Measurements from ENCODE around the gene WDFY2. TPM values are rescaled to one million over a fixed set of nuclear protein-coding genes. Genes with fewer than 3 reads are reported as not detected.
A peak's percentile ranks its signal among the peaks of the same experiment; 100 is the strongest.
"Not testable (repeated sequence)": the region's sequence is repeated elsewhere in the genome, so short reads cannot be mapped to it uniquely, and the experiment has no call there.

Gene WDFY2
- total RNA-seq, 1 donor from 2014 or later: 9.0 TPM

- Mint-ChIP-seq H3K9me3 (peaks cover 6% of the 10 kb centered on the region), H3K27me3 (ENCODE audit: low read depth) (no peaks in the 10 kb centered on the region), H3K36me3 (ENCODE audit: low read depth) (no peaks in the 10 kb centered on the region), H3K4me1 (ENCODE audit: low read depth) (no peaks in the 10 kb centered on the region), H3K4me3 (ENCODE audit: low read depth) (no peak overlapping the region), H3K27ac (no peak overlapping the region)
- intact Hi-C loops (cut with micrococcal nuclease): no loop called here
- no peak for DNase-seq (ENCODE audit: low spot score)
Observed at GRCh38 chr13:51675385-51675784, 91.1 kb downstream of the WDFY2 start.

DNA sequence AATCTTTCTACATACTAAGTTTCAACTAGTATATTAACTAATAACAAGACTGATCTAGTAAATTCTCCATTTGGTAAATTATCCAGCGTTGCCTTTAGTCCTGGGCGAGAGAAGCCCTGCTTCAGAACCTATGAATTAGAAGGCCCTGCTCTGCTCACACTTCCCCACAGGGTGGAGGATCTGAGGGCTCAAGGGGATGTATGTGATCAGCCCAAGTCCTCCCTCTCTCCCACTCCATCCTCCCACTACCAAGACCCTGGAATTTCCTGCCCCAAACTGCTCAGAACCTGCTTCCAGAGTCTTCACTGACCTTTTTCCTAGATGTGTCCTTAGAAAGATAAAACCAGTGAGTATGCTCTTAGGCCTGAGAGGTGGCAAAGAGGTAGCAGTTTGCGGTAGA is 91.6 kb downstream of the WDFY2 start:
- H3K36me3 Mint-ChIP-seq (ENCODE audit: low read depth): no peaks in the 10 kb centered on the region
- H3K4me1 Mint-ChIP-seq (ENCODE audit: low read depth): no peaks in the 10 kb centered on the region
- peaks cover 6% of the 10 kb centered on the region for H3K9me3 Mint-ChIP-seq
- H3K27ac Mint-ChIP-seq: no peak overlapping the region
- intact Hi-C loops (cut with micrococcal nuclease): no loop called here
- H3K27me3 Mint-ChIP-seq (ENCODE audit: low read depth): no peaks in the 10 kb centered on the region
- H3K4me3 Mint-ChIP-seq (ENCODE audit: low read depth): no peak overlapping the region
- no peak for DNase-seq (ENCODE audit: low spot score)

DNA sequence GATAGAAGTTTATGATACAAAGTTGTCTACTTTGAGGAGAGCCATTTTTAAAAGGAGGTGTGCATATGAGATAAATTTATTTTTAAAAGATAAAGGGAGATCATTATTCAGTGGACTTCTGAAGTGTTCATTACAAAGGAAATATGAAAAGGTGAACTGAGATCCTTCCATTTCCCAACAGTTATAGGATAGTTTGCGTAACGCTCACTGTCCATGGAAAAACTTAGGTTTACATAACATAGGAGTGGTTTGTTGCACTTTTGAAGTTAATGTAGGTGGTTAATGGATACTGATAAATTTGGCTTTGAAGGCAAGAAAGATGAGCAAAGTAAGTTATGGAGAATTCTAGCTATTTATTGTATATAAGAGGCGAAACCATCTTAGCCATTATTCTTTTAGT is 92.5 kb downstream of the WDFY2 start:
- DNase-seq (ENCODE audit: low spot score): no peak
- H3K27me3 Mint-ChIP-seq (ENCODE audit: low read depth): no peaks in the 10 kb centered on the region
- intact Hi-C loops (cut with micrococcal nuclease): no loop called here
- no peaks in the 10 kb centered on the region for H3K36me3 Mint-ChIP-seq (ENCODE audit: low read depth)
- peaks cover under 1% of the 10 kb centered on the region for H3K4me1 Mint-ChIP-seq (ENCODE audit: low read depth)
- no peaks in the 10 kb centered on the region for H3K9me3 Mint-ChIP-seq
- H3K4me3 Mint-ChIP-seq (ENCODE audit: low read depth): no peak overlapping the region
- H3K27ac Mint-ChIP-seq: no peak overlapping the region

DNA sequence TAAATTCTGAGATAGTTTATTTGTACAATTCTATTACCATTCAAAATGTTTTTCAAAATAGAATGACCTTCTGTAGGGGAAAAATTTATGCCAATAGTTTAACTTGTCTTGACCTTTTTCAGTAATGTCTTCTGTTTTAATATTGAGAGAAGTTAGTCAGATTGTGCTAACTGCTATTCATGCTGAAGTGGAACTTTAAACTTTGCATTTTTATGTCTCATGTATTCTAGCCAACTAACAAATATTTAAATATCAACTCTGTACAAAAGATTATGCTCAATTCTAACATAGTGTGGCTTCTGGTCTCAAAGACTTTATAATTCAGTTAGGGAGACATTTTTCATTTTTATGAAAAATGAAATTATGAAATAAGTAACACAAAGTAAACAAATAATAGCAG is 94.2 kb downstream of the WDFY2 start:
- no peak overlapping the region for H3K27ac Mint-ChIP-seq
- H3K27me3 Mint-ChIP-seq (ENCODE audit: low read depth): no peaks in the 10 kb centered on the region
- DNase-seq (ENCODE audit: low spot score): no peak
- H3K9me3 Mint-ChIP-seq: no peaks in the 10 kb centered on the region
- no peak overlapping the region for H3K4me3 Mint-ChIP-seq (ENCODE audit: low read depth)
- no peaks in the 10 kb centered on the region for H3K36me3 Mint-ChIP-seq (ENCODE audit: low read depth)
- intact Hi-C loops (cut with micrococcal nuclease): no loop called here
- H3K4me1 Mint-ChIP-seq (ENCODE audit: low read depth): peaks cover 3% of the 10 kb centered on the region

DNA sequence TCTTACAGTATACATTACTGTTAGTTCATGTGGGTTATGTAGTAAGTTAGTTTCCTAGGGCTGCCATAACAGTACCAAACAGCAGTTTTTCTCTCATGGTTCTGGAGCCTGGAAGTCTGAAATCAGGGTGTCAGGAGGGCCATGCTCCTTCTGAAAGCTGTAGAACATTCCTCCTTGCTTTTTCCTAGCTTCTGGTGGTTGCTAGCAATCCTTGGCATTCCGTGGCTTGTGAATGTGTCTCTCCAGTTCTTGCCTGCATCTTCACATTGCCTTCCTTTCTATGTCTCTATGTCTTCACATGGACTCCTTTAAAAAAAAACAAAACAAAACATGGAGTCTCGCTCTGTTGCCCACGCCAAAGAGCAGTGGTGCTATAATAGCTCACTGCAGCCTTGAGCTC is 95.4 kb downstream of the WDFY2 start:
- Mint-ChIP-seq H3K4me1 (ENCODE audit: low read depth) (peaks cover 3% of the 10 kb centered on the region), H3K27me3 (ENCODE audit: low read depth) (no peaks in the 10 kb centered on the region), H3K9me3 (no peaks in the 10 kb centered on the region), H3K27ac (no peak overlapping the region), H3K36me3 (ENCODE audit: low read depth) (no peaks in the 10 kb centered on the region), H3K4me3 (ENCODE audit: low read depth) (no peak overlapping the region)
- no peak for DNase-seq (ENCODE audit: low spot score)
- intact Hi-C loops (cut with micrococcal nuclease): no loop called here

DNA sequence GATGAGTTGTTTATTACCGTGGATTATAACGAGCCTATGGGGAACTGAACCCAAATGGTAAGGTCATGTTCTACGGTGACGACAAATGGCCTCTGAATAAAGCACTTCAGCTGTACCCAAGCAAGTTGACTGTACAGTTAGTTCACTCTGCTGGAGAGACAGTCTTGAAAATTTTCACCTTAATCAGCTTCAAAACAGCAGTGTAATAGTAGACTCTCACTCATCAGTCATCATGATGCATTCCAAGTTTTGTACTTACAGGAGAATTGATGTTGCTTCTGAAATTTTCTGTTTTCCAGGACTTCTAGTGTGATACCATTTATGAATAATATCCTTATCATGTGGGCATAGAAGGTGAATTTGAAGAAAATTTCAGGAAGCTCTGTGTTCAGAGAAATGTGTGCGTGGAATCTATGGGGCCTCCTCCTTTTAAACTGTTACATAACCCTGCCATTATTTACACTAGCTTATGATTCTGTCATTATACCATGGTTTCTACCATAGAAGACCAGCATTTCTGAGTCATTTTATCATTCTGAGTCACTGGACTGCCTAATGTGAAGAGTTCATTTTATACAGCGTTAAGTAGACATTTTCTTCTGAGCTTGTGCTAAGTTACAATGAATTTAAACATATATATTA is 96.9 kb downstream of the WDFY2 start:
- no peaks in the 10 kb centered on the region for H3K9me3 Mint-ChIP-seq
- H3K4me1 Mint-ChIP-seq (ENCODE audit: low read depth): peaks cover 3% of the 10 kb centered on the region
- no peak for DNase-seq (ENCODE audit: low spot score)
- H3K36me3 Mint-ChIP-seq (ENCODE audit: low read depth): no peaks in the 10 kb centered on the region
- intact Hi-C loops (cut with micrococcal nuclease): no loop called here
- no peaks in the 10 kb centered on the region for H3K27me3 Mint-ChIP-seq (ENCODE audit: low read depth)
- H3K4me3 Mint-ChIP-seq (ENCODE audit: low read depth): no peak overlapping the region
- no peak overlapping the region for H3K27ac Mint-ChIP-seq

DNA sequence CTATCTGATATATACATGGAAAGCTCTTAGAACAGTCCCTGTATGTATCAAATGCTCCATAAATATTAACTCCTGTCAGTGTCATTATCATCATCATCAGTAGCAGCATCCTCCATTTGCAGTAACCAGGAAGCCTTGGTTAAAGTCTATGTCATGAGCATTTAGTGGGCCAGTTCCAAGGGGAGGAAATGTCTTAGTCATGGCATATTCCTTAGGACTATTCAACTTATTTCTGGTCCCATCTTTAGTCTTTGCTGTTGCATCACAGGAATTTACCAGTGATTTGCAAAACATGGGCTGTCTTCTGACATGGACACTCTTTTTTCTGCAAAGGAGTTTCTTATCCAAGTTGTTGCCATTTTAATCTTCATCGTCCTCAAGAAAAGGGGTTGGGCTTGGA is 98.4 kb downstream of the WDFY2 start:
- H3K27me3 Mint-ChIP-seq (ENCODE audit: low read depth): no peaks in the 10 kb centered on the region
- no peak overlapping the region for H3K4me3 Mint-ChIP-seq (ENCODE audit: low read depth)
- no peak for DNase-seq (ENCODE audit: low spot score)
- no peaks in the 10 kb centered on the region for H3K9me3 Mint-ChIP-seq
- no peak overlapping the region for H3K27ac Mint-ChIP-seq
- peaks cover 4% of the 10 kb centered on the region for H3K4me1 Mint-ChIP-seq (ENCODE audit: low read depth)
- intact Hi-C loops (cut with micrococcal nuclease): no loop called here
- H3K36me3 Mint-ChIP-seq (ENCODE audit: low read depth): no peaks in the 10 kb centered on the region

DNA sequence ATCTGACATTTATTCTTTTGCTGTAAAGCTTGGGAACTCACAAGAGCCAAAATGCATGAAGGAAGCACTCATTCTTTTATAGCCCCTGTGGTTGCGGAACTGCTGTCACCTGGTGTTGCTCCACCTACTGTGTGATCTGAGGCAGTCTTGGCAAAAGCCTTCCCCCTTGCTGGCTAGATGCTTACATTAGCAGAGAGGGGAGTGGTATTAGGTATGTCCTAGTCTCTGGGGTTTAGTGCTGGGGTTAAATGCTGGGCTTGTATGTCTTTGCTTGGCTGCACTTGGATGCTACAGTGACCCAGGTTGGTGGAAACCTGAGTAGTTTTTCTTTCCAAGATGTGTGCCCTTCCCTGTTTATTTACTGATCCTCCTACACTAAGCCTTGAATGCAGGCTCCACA is 99.3 kb downstream of the WDFY2 start:
- Mint-ChIP-seq H3K27ac (no peak overlapping the region), H3K27me3 (ENCODE audit: low read depth) (no peaks in the 10 kb centered on the region), H3K36me3 (ENCODE audit: low read depth) (no peaks in the 10 kb centered on the region), H3K9me3 (no peaks in the 10 kb centered on the region), H3K4me3 (ENCODE audit: low read depth) (no peak overlapping the region), H3K4me1 (ENCODE audit: low read depth) (peaks cover 13% of the 10 kb centered on the region)
- intact Hi-C loops (cut with micrococcal nuclease): no loop called here
- no peak for DNase-seq (ENCODE audit: low spot score)

GRCh38 chr13:51684076-51684475 is 99.8 kb downstream of the WDFY2 start:
- Mint-ChIP-seq H3K4me1 (ENCODE audit: low read depth) (peaks cover 17% of the 10 kb centered on the region), H3K27ac (no peak overlapping the region), H3K27me3 (ENCODE audit: low read depth) (no peaks in the 10 kb centered on the region), H3K9me3 (no peaks in the 10 kb centered on the region), H3K36me3 (ENCODE audit: low read depth) (no peaks in the 10 kb centered on the region), H3K4me3 (ENCODE audit: low read depth) (no peak overlapping the region)
- intact Hi-C loops (cut with micrococcal nuclease): no loop called here
- no peak for DNase-seq (ENCODE audit: low spot score)

GRCh38 chr13:51687947-51688714 is 103.9 kb downstream of the WDFY2 start:
- DNase-seq (ENCODE audit: low spot score): no peak
- Mint-ChIP-seq H3K4me3 (ENCODE audit: low read depth) (no peak overlapping the region), H3K9me3 (no peaks in the 10 kb centered on the region), H3K4me1 (ENCODE audit: low read depth) (peaks cover 18% of the 10 kb centered on the region), H3K27ac (peak overlapping the region; percentile 17), H3K27me3 (ENCODE audit: low read depth) (no peaks in the 10 kb centered on the region), H3K36me3 (ENCODE audit: low read depth) (no peaks in the 10 kb centered on the region)
- intact Hi-C loops (cut with micrococcal nuclease): no loop called here

- no peaks in the 10 kb centered on the region for H3K27me3 Mint-ChIP-seq (ENCODE audit: low read depth)
Observed at GRCh38 chr13:51688937-51689662, 104.8 kb downstream of the WDFY2 start.

GRCh38 chr13:51689663-51689996 is 105.4 kb downstream of the WDFY2 start:
- no peaks in the 10 kb centered on the region for H3K9me3 Mint-ChIP-seq
- H3K27me3 Mint-ChIP-seq (ENCODE audit: low read depth): no peaks in the 10 kb centered on the region
- no peak for DNase-seq (ENCODE audit: low spot score)
- intact Hi-C loops (cut with micrococcal nuclease): no loop called here
- H3K4me3 Mint-ChIP-seq (ENCODE audit: low read depth): no peak overlapping the region
- H3K4me1 Mint-ChIP-seq (ENCODE audit: low read depth): peaks cover 18% of the 10 kb centered on the region
- no peaks in the 10 kb centered on the region for H3K36me3 Mint-ChIP-seq (ENCODE audit: low read depth)
- no peak overlapping the region for H3K27ac Mint-ChIP-seq

More at GRCh38 chr13:51688937-51689662, 104.8 kb downstream of the WDFY2 start:
- no peak for DNase-seq (ENCODE audit: low spot score)
- Mint-ChIP-seq H3K27ac (no peak overlapping the region), H3K9me3 (no peaks in the 10 kb centered on the region), H3K4me3 (ENCODE audit: low read depth) (no peak overlapping the region), H3K4me1 (ENCODE audit: low read depth) (peaks cover 18% of the 10 kb centered on the region), H3K36me3 (ENCODE audit: low read depth) (no peaks in the 10 kb centered on the region)
- intact Hi-C loops (cut with micrococcal nuclease): no loop called here

DNA sequence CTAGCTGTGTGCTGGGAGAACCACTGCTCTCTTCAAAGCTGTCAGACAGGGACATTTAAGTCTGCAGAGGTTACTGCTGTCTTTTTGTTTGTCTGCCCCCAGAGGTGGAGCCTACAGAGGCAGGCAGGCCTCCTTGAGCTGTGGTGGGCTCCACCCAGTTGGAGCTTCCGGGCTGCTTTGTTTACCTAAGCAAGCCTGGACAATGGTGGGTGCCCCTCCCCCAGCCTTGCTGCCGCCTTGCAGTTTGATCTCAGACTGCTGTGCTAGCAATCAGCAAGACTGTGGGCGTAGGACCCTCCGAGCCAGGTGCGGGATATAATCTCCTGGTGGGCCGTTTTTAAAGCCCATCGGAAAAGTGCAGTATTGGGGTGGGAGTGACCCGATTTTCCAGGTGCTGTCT is 111.4 kb downstream of the WDFY2 start:
- intact Hi-C loops (cut with micrococcal nuclease); H3K9me3 Mint-ChIP-seq; H3K4me1 Mint-ChIP-seq (ENCODE audit: low read depth); H3K36me3 Mint-ChIP-seq (ENCODE audit: low read depth); DNase-seq (ENCODE audit: low spot score); H3K27ac Mint-ChIP-seq; H3K27me3 Mint-ChIP-seq (ENCODE audit: low read depth); H3K4me3 Mint-ChIP-seq (ENCODE audit: low read depth): not testable (repeated sequence)
